ENCODE data around the gene MRPL39.

MRPL39 gene

DNA sequence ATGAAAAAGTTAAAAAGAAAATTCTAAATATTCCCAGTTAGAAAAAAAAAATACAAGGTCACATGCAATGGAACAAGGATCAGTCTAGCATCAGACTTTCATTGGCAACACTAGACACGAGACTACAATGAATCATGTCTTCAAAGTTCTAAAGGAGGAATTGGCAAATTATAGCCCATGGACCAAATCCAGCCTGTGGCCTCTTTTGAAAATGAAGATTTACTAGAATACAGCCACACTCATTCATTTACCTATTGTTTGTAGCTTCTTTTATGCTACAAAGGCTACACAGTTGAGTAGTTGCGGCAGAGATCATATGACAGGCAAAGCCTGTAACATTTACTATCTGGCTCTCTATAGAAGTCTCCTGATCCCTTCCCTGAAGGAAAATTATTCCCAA, 71.4 kb downstream of the MRPL39 start:
- Histone ChIP-seq H3K9me3 (no peaks in the 10 kb centered on the region), H3K4me3 (ENCODE audit: low read depth, low read length) (no peak overlapping the region), H3K4me1 (no peaks in the 10 kb centered on the region), H3K27me3 (no peaks in the 10 kb centered on the region), H3K36me3 (no peaks in the 10 kb centered on the region; the same call in 1 of the 2 replicates)
- TF ChIP-seq, protein P1, sequence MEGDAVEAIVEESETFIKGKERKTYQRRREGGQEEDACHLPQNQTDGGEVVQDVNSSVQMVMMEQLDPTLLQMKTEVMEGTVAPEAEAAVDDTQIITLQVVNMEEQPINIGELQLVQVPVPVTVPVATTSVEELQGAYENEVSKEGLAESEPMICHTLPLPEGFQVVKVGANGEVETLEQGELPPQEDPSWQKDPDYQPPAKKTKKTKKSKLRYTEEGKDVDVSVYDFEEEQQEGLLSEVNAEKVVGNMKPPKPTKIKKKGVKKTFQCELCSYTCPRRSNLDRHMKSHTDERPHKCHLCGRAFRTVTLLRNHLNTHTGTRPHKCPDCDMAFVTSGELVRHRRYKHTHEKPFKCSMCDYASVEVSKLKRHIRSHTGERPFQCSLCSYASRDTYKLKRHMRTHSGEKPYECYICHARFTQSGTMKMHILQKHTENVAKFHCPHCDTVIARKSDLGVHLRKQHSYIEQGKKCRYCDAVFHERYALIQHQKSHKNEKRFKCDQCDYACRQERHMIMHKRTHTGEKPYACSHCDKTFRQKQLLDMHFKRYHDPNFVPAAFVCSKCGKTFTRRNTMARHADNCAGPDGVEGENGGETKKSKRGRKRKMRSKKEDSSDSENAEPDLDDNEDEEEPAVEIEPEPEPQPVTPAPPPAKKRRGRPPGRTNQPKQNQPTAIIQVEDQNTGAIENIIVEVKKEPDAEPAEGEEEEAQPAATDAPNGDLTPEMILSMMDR (IDR thresholded peaks at IDR 0.05; ENCODE audit: low read depth, low read length), result no peak
- no peak for DNase-seq
